ENCODE data around the gene UBASH3B.

The UBASH3B gene

GRCh38 chr11:122670131-122670530, 14.6 kb downstream of the UBASH3B start:
- DNase-seq = no peak
- in situ Hi-C loops (cut with MboI; ENCODE audit: low pct_unique_long_range_greater_than_20kb, low sequenced_read_pairs) = no loop called here

- DNase-seq = no peak
- in situ Hi-C loops (cut with MboI; ENCODE audit: low pct_unique_long_range_greater_than_20kb, low sequenced_read_pairs) = no loop called here
These were observed 15.9 kb downstream of the UBASH3B start for GRCh38 chr11:122671400-122671891.

GRCh38 chr11:122672892-122673291, 17.4 kb downstream of the UBASH3B start:
- in situ Hi-C loops (cut with MboI; ENCODE audit: low pct_unique_long_range_greater_than_20kb, low sequenced_read_pairs) = no loop called here
- no peak for DNase-seq

- DNase-seq = no peak
- in situ Hi-C loops (cut with MboI; ENCODE audit: low pct_unique_long_range_greater_than_20kb, low sequenced_read_pairs) = no loop called here
These were observed 18.2 kb downstream of the UBASH3B start for GRCh38 chr11:122673701-122674100.

GRCh38 chr11:122676638-122677037, 21.1 kb downstream of the UBASH3B start:
- in situ Hi-C loops (cut with MboI; ENCODE audit: low pct_unique_long_range_greater_than_20kb, low sequenced_read_pairs) = no loop called here
- no peak for DNase-seq

GRCh38 chr11:122677256-122677655, 21.7 kb downstream of the UBASH3B start:
- in situ Hi-C loops (cut with MboI; ENCODE audit: low pct_unique_long_range_greater_than_20kb, low sequenced_read_pairs) = no loop called here
- no peak for DNase-seq

GRCh38 chr11:122678406-122678805, 22.9 kb downstream of the UBASH3B start:
- in situ Hi-C loops (cut with MboI; ENCODE audit: low pct_unique_long_range_greater_than_20kb, low sequenced_read_pairs) = no loop called here
- no peak for DNase-seq

GRCh38 chr11:122679466-122679865, 23.9 kb downstream of the UBASH3B start:
- in situ Hi-C loops (cut with MboI; ENCODE audit: low pct_unique_long_range_greater_than_20kb, low sequenced_read_pairs) = no loop called here
- no peak for DNase-seq

GRCh38 chr11:122681070-122681469, 25.5 kb downstream of the UBASH3B start:
- DNase-seq = no peak
- in situ Hi-C loops (cut with MboI; ENCODE audit: low pct_unique_long_range_greater_than_20kb, low sequenced_read_pairs) = no loop called here

- no peak for DNase-seq
- in situ Hi-C loops (cut with MboI; ENCODE audit: low pct_unique_long_range_greater_than_20kb, low sequenced_read_pairs) = no loop called here
These were observed 26.2 kb downstream of the UBASH3B start for GRCh38 chr11:122681735-122682134.

- in situ Hi-C loops (cut with MboI; ENCODE audit: low pct_unique_long_range_greater_than_20kb, low sequenced_read_pairs) = no loop called here
- no peak for DNase-seq
These were observed 26.9 kb downstream of the UBASH3B start for GRCh38 chr11:122682464-122682863.

GRCh38 chr11:122685041-122685440, 29.5 kb downstream of the UBASH3B start:
- no peak for DNase-seq
- in situ Hi-C loops (cut with MboI; ENCODE audit: low pct_unique_long_range_greater_than_20kb, low sequenced_read_pairs) = no loop called here

GRCh38 chr11:122686111-122686510, 30.6 kb downstream of the UBASH3B start:
- DNase-seq = no peak
- in situ Hi-C loops (cut with MboI; ENCODE audit: low pct_unique_long_range_greater_than_20kb, low sequenced_read_pairs) = no loop called here

GRCh38 chr11:122690384-122690783, 34.9 kb downstream of the UBASH3B start:
- DNase-seq = no peak
- in situ Hi-C loops (cut with MboI; ENCODE audit: low pct_unique_long_range_greater_than_20kb, low sequenced_read_pairs) = no loop called here

- DNase-seq = no peak
- in situ Hi-C loops (cut with MboI; ENCODE audit: low pct_unique_long_range_greater_than_20kb, low sequenced_read_pairs) = no loop called here
These were observed 35.5 kb downstream of the UBASH3B start for GRCh38 chr11:122690801-122691548.

- in situ Hi-C loops (cut with MboI; ENCODE audit: low pct_unique_long_range_greater_than_20kb, low sequenced_read_pairs) = no loop called here
- no peak for DNase-seq
These were observed 36.1 kb downstream of the UBASH3B start for GRCh38 chr11:122691549-122692150.

- in situ Hi-C loops (cut with MboI; ENCODE audit: low pct_unique_long_range_greater_than_20kb, low sequenced_read_pairs) = no loop called here
- no peak for DNase-seq
These were observed 36.9 kb downstream of the UBASH3B start for GRCh38 chr11:122692444-122692843.

- in situ Hi-C loops (cut with MboI; ENCODE audit: low pct_unique_long_range_greater_than_20kb, low sequenced_read_pairs) = no loop called here
These were observed 39.6 kb downstream of the UBASH3B start for GRCh38 chr11:122695076-122695615.

GRCh38 chr11:122696662-122697061, 41.1 kb downstream of the UBASH3B start:
- peak; percentile 96 for DNase-seq
- in situ Hi-C loops (cut with MboI; ENCODE audit: low pct_unique_long_range_greater_than_20kb, low sequenced_read_pairs) = no loop called here

More at GRCh38 chr11:122695076-122695615, 39.6 kb downstream of the UBASH3B start:
- DNase-seq = peak; percentile 60

- DNase-seq = peak; percentile 99
- in situ Hi-C loops (cut with MboI; ENCODE audit: low pct_unique_long_range_greater_than_20kb, low sequenced_read_pairs) = no loop called here
These were observed 42.2 kb downstream of the UBASH3B start for GRCh38 chr11:122697636-122698167.

Data from KBM-7 (cell line).